NB4 (cell line): ENCODE data around the gene ACOT12.

Experiments used
- DNase-seq: peaks from one replicate; pipeline ENCODE4 v3.0.0; 2010; ENCODE audit warnings: low read depth
- H3K4me3 ChIP-seq: one replicate; pipeline ENCODE4 v1.5.1; 2011; ENCODE audit warnings: mild to moderate bottlenecking, low read depth, low read length, moderate library complexity
- MYC ChIP-seq: IDR thresholded peaks from 2 replicates; pipeline ENCODE4 v1.6.1; 2011; ENCODE audit warnings: low read depth, low read length
- POLR2A ChIP-seq: IDR thresholded peaks from 2 replicates; pipeline ENCODE4 v1.6.1; 2011; ENCODE audit warnings: mild to moderate bottlenecking; ENCODE audit not compliant: insufficient read length; ENCODE audit errors: extremely low read depth
- TF ChIP-seq, protein P1 (sequence below): IDR thresholded peaks from one replicate; pipeline ENCODE4 v1.5.1; 2012; ENCODE audit warnings: low read depth, low read length
- TF ChIP-seq, protein P2 (sequence below): IDR thresholded peaks from 2 replicates; pipeline ENCODE4 v1.6.1; 2011; ENCODE audit warnings: low read depth, low read length

Gene ACOT12

GRCh38 chr5:81393783-81394718, at the start of gene ACOT12:
ACOT12 (minus strand) TSS chr5:81394134; CDS start chr5:81394114, 20 bp downstream.
- H3K4me3 ChIP-seq: no peak within 1 kb of the TSS

DNA sequence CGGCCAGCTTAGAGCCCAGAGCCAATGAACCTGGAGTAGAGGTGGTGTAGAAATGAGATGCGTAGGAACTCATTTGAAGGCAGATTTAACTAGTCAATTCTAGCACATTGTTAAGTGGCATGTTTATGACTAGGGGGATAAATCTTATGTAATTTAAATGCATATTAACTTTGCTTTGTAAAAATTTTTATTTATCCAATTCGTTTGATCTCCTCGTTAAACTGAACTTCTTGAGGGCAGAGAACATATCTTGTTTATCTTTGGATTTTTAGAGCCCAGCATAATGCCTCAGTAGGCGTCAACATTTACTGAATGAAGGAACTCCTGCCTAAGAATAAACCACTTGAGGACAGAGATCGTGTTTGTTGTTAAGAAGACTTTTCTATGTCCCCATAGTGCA, 41.1 kb upstream of the ACOT12 start:
- TF ChIP-seq, protein P1, sequence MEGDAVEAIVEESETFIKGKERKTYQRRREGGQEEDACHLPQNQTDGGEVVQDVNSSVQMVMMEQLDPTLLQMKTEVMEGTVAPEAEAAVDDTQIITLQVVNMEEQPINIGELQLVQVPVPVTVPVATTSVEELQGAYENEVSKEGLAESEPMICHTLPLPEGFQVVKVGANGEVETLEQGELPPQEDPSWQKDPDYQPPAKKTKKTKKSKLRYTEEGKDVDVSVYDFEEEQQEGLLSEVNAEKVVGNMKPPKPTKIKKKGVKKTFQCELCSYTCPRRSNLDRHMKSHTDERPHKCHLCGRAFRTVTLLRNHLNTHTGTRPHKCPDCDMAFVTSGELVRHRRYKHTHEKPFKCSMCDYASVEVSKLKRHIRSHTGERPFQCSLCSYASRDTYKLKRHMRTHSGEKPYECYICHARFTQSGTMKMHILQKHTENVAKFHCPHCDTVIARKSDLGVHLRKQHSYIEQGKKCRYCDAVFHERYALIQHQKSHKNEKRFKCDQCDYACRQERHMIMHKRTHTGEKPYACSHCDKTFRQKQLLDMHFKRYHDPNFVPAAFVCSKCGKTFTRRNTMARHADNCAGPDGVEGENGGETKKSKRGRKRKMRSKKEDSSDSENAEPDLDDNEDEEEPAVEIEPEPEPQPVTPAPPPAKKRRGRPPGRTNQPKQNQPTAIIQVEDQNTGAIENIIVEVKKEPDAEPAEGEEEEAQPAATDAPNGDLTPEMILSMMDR: no peak
- TF ChIP-seq MYC (no peak), POLR2A (no peak)
- TF ChIP-seq, protein P2, sequence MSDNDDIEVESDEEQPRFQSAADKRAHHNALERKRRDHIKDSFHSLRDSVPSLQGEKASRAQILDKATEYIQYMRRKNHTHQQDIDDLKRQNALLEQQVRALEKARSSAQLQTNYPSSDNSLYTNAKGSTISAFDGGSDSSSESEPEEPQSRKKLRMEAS: no peak
- no peak for DNase-seq
- no peak overlapping the region for H3K4me3 ChIP-seq

More at GRCh38 chr5:81393783-81394718, at the start of gene ACOT12:
- no peak for DNase-seq
- TF ChIP-seq POLR2A (no peak), MYC (no peak)
- TF ChIP-seq, protein P2: no peak
- TF ChIP-seq, protein P1: no peak

- H3K4me3 ChIP-seq: no peak overlapping the region
- TF ChIP-seq, protein P2: no peak
- no peak for TF ChIP-seq POLR2A
- no peak for DNase-seq
These were observed 36.1 kb upstream of the ACOT12 start for GRCh38 chr5:81429985-81430384.

DNA sequence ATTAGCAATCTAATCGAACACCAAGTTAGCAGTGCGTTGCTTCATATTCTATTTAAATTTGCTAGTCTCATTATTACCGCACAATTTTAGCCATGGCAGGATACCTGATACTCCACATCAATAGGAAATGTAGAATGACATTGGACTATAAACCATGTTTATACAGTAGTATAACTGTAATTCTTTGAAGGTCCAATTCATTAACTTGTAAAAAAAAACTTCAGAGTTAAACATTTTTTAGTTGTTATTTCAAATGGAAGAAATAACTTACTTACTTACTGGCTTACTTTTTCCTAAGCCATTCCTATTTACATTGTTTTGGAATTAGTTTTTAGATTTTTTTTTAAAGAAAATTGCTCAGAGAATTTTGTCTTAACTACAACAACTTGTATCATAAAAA, 35.4 kb upstream of the ACOT12 start:
- TF ChIP-seq POLR2A (no peak), MYC (no peak)
- TF ChIP-seq, protein P1: no peak
- TF ChIP-seq, protein P2: no peak
- H3K4me3 ChIP-seq: no peak overlapping the region
- DNase-seq: no peak

- no peak overlapping the region for H3K4me3 ChIP-seq
- no peak for TF ChIP-seq MYC
- TF ChIP-seq POLR2A: no peak
- TF ChIP-seq, protein P1: no peak
These were observed 34.9 kb upstream of the ACOT12 start for GRCh38 chr5:81428861-81429260.

DNA sequence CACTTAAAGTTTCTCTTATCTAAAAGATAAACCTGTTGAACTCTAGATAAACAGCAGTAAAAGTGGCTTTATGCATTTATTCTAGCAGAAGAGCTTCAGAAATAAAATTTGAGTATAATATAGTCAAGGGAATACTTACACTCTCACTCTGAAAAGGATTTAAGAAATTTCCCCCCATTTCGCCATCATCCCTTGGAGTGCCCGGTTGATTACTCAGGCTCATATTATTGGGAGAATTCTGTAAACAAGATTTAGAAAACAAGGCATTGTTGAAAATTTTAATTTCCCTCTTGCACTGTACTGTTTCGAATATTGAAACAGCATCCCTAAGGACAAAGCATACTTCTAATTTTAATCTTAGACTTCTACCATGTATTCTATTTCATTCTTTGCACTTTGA, 34.5 kb upstream of the ACOT12 start:
- H3K4me3 ChIP-seq: no peak overlapping the region
- no peak for DNase-seq
- TF ChIP-seq MYC: no peak
- TF ChIP-seq, protein P1: no peak
- no peak for TF ChIP-seq POLR2A
- TF ChIP-seq, protein P2: no peak

More at GRCh38 chr5:81428861-81429260, 34.9 kb upstream of the ACOT12 start:
- DNase-seq: no peak
